Measurements from ENCODE around the gene ADGRB3.

ADGRB3 gene

GRCh38 chr6:68677058-68677457 is 42.0 kb downstream of the ADGRB3 start:
- H3K4me1 ChIP-seq (ENCODE audit: insufficient read depth, low read length, severe bottlenecking), result no peaks in the 10 kb centered on the region
- no peak overlapping the region for H3K27ac ChIP-seq (ENCODE audit: low read depth, low read length, poor library complexity, severe bottlenecking)
- no peak overlapping the region for H3K9ac ChIP-seq (ENCODE audit: low read length)
- no peaks in the 10 kb centered on the region for H3K27me3 ChIP-seq (ENCODE audit: insufficient read depth, low read length)
- H3K9me3 ChIP-seq (ENCODE audit: low read length), result no peaks in the 10 kb centered on the region
- H3K4me3 ChIP-seq (ENCODE audit: low read depth, low read length, poor library complexity, severe bottlenecking), result no peak overlapping the region
- no peak overlapping the region for H3K4me2 ChIP-seq (ENCODE audit: low read length)
- TF ChIP-seq, protein P1, sequence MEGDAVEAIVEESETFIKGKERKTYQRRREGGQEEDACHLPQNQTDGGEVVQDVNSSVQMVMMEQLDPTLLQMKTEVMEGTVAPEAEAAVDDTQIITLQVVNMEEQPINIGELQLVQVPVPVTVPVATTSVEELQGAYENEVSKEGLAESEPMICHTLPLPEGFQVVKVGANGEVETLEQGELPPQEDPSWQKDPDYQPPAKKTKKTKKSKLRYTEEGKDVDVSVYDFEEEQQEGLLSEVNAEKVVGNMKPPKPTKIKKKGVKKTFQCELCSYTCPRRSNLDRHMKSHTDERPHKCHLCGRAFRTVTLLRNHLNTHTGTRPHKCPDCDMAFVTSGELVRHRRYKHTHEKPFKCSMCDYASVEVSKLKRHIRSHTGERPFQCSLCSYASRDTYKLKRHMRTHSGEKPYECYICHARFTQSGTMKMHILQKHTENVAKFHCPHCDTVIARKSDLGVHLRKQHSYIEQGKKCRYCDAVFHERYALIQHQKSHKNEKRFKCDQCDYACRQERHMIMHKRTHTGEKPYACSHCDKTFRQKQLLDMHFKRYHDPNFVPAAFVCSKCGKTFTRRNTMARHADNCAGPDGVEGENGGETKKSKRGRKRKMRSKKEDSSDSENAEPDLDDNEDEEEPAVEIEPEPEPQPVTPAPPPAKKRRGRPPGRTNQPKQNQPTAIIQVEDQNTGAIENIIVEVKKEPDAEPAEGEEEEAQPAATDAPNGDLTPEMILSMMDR (IDR thresholded peaks at IDR 0.05; ENCODE audit: low read length), result no peak
- TF ChIP-seq EZH2 (IDR thresholded peaks at IDR 0.05; ENCODE audit: borderline replicate concordance, low read length), result no peak
- no peaks in the 10 kb centered on the region for H3K9me2 ChIP-seq (ENCODE audit: low read depth, low read length)
- no peaks in the 10 kb centered on the region for H3K79me2 ChIP-seq (ENCODE audit: insufficient read depth, low read length)
- no peaks in the 10 kb centered on the region for H4K20me1 ChIP-seq (ENCODE audit: insufficient read depth, low read length)
- no peaks in the 10 kb centered on the region for H3K36me3 ChIP-seq (ENCODE audit: insufficient read depth, low read length)
- H3F3A ChIP-seq (ENCODE audit: insufficient read depth, low read length), result no peaks in the 10 kb centered on the region
- H2AFZ ChIP-seq (ENCODE audit: low read length), result no peak overlapping the region

DNA sequence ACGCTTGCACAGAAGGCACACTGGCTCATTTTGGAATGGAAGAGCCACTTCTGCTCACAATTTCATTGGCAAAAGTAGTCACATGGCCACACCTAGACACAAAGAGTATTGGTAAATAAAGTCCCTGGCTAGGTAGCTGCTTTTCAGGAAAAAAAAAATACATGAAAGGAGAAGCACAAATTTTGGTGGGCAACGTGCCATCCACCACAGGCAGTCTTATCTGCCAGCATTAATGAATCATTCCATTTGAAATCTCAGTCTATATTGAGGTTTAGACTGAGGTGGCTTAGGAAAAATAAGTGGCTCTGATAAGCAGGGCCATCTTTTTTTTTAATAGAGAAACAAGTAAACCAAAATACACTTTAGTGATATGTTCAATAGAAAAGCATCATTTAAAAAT is 44.3 kb downstream of the ADGRB3 start:
- Histone ChIP-seq H3K4me3 (ENCODE audit: low read depth, low read length, poor library complexity, severe bottlenecking) (no peak overlapping the region), H3F3A (ENCODE audit: insufficient read depth, low read length) (no peaks in the 10 kb centered on the region), H3K4me2 (ENCODE audit: low read length) (no peak overlapping the region), H3K4me1 (ENCODE audit: insufficient read depth, low read length, severe bottlenecking) (no peaks in the 10 kb centered on the region), H4K20me1 (ENCODE audit: insufficient read depth, low read length) (no peaks in the 10 kb centered on the region), H3K9me2 (ENCODE audit: low read depth, low read length) (no peaks in the 10 kb centered on the region), H3K27me3 (ENCODE audit: insufficient read depth, low read length) (no peaks in the 10 kb centered on the region), H3K9me3 (ENCODE audit: low read length) (no peaks in the 10 kb centered on the region), H3K9ac (ENCODE audit: low read length) (no peak overlapping the region), H3K27ac (ENCODE audit: low read depth, low read length, poor library complexity, severe bottlenecking) (no peak overlapping the region), H3K79me2 (ENCODE audit: insufficient read depth, low read length) (no peaks in the 10 kb centered on the region), H2AFZ (ENCODE audit: low read length) (no peak overlapping the region), H3K36me3 (ENCODE audit: insufficient read depth, low read length) (no peaks in the 10 kb centered on the region)
- TF ChIP-seq, protein P1 (IDR thresholded peaks at IDR 0.05; ENCODE audit: low read length), result no peak
- no peak for TF ChIP-seq EZH2 (IDR thresholded peaks at IDR 0.05; ENCODE audit: borderline replicate concordance, low read length)

GRCh38 chr6:68680264-68680663 is 45.2 kb downstream of the ADGRB3 start:
- Histone ChIP-seq H3K36me3 (ENCODE audit: insufficient read depth, low read length) (no peaks in the 10 kb centered on the region), H3K9me2 (ENCODE audit: low read depth, low read length) (no peaks in the 10 kb centered on the region), H3K27ac (ENCODE audit: low read depth, low read length, poor library complexity, severe bottlenecking) (no peak overlapping the region), H3K4me2 (ENCODE audit: low read length) (no peak overlapping the region), H3K79me2 (ENCODE audit: insufficient read depth, low read length) (no peaks in the 10 kb centered on the region), H3K4me3 (ENCODE audit: low read depth, low read length, poor library complexity, severe bottlenecking) (no peak overlapping the region), H4K20me1 (ENCODE audit: insufficient read depth, low read length) (no peaks in the 10 kb centered on the region), H3K27me3 (ENCODE audit: insufficient read depth, low read length) (no peaks in the 10 kb centered on the region), H2AFZ (ENCODE audit: low read length) (no peak overlapping the region), H3K9me3 (ENCODE audit: low read length) (no peaks in the 10 kb centered on the region), H3F3A (ENCODE audit: insufficient read depth, low read length) (no peaks in the 10 kb centered on the region), H3K4me1 (ENCODE audit: insufficient read depth, low read length, severe bottlenecking) (no peaks in the 10 kb centered on the region), H3K9ac (ENCODE audit: low read length) (no peak overlapping the region)
- TF ChIP-seq, protein P1 (IDR thresholded peaks at IDR 0.05; ENCODE audit: low read length), result no peak
- no peak for TF ChIP-seq EZH2 (IDR thresholded peaks at IDR 0.05; ENCODE audit: borderline replicate concordance, low read length)
